ENCODE measurements around the gene RASGRF1. TPM values are rescaled to one million over a fixed set of nuclear protein-coding genes. Genes with fewer than 3 reads are reported as not detected.

RASGRF1 gene
- total RNA-seq, 1 experiment from 2014 or later: not detected

DNA sequence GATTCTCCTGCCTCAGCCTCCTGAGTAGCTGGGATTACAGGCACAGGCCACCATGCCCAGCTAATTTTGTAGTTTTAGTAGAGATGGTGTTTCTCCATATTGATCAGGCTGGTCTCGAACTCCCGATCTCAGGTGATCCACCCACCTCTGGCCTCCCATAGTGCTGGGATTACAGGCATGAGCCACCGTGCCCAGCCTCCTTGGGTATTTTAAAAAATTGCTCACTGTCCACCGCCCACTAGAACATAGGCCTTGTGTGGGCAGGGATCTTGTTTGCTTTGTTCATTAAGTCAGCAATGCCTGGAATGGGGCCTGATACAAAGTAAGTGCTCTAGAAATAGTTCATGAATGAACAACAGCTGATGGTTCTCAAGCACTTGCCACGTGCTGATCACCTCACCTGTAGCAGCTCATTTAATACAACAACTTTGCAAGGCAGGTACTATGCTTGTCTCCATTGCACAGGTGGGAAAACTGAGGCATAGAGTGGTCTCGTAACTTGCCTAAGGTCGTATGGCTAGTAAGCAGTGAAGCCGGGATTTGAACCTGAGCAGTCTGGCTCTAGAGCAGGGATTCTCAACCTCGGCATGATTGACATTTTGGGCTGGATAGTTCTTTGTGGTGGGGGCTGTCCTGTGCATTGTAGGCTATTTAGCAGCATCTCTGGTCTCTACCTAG lies 133.0 kb downstream of the RASGRF1 start:
- Histone ChIP-seq H3K4me2 (ENCODE audit: low read length) (no peak overlapping the region), H3K4me3 (ENCODE audit: low read length) (no peak overlapping the region), H2AFZ (ENCODE audit: low read length) (no peak overlapping the region), H3K9me3 (ENCODE audit: low read length) (no peaks in the 10 kb centered on the region), H3K9ac (ENCODE audit: low read length) (no peak overlapping the region), H3K79me2 (ENCODE audit: low read length) (no peaks in the 10 kb centered on the region), H3K9me2 (replicated peaks; ENCODE audit: low read length) (no peaks in the 10 kb centered on the region), H3K27ac (ENCODE audit: low read length) (no peak overlapping the region), H3K4me1 (ENCODE audit: insufficient read depth, low read length) (peaks cover 4% of the 10 kb centered on the region), H3K27me3 (ENCODE audit: low read length) (no peaks in the 10 kb centered on the region), H4K20me1 (ENCODE audit: low read length) (no peaks in the 10 kb centered on the region), H3K36me3 (ENCODE audit: low read depth, low read length) (no peaks in the 10 kb centered on the region), H3F3A (ENCODE audit: low read length, unreplicated experiment) (no peaks in the 10 kb centered on the region)
- ChIA-PET POLR2A (ENCODE audit: unreplicated experiment) (no interaction called here), CTCF (no interaction called here)
- no TSS peak for BruUV-seq (replicated peaks)
- intact Hi-C loops (cut with micrococcal nuclease): no loop called here
- ATAC-seq (no peak), DNase-seq (no peak)
- no peak for TF ChIP-seq EZH2 (IDR thresholded peaks at IDR 0.05; ENCODE audit: low read length, unreplicated experiment)
- TF ChIP-seq, protein P1, sequence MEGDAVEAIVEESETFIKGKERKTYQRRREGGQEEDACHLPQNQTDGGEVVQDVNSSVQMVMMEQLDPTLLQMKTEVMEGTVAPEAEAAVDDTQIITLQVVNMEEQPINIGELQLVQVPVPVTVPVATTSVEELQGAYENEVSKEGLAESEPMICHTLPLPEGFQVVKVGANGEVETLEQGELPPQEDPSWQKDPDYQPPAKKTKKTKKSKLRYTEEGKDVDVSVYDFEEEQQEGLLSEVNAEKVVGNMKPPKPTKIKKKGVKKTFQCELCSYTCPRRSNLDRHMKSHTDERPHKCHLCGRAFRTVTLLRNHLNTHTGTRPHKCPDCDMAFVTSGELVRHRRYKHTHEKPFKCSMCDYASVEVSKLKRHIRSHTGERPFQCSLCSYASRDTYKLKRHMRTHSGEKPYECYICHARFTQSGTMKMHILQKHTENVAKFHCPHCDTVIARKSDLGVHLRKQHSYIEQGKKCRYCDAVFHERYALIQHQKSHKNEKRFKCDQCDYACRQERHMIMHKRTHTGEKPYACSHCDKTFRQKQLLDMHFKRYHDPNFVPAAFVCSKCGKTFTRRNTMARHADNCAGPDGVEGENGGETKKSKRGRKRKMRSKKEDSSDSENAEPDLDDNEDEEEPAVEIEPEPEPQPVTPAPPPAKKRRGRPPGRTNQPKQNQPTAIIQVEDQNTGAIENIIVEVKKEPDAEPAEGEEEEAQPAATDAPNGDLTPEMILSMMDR (conservative IDR thresholded peaks at IDR 0.05; ENCODE audit: low read depth, low read length): no peak
- TF ChIP-seq EZH2phosphoT487 (IDR thresholded peaks at IDR 0.05; ENCODE audit: borderline replicate concordance, low read length): no peak

DNA sequence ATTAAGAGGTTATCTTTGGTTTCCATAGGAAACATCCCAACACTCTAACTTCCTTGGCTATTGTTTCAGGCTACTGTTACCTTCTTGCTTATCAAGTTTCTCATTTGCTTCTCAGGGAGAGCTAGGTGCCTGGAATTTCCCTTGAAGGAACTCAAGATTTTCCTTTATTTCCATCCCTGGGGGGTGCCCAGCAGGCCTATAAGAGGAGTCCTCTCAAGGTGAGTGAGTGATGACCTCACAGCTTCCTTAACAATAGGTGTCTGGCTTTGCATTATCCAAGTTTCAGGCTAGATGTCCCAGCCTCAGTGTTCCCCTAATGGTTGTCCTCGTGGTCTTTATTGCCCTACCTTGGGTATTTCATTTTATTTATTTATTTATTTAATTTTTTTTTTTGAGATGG lies 133.6 kb downstream of the RASGRF1 start:
- CTCF ChIA-PET: no interaction called here
- H3K4me2 ChIP-seq (ENCODE audit: low read length): no peak overlapping the region
- H3F3A ChIP-seq (ENCODE audit: low read length, unreplicated experiment): no peaks in the 10 kb centered on the region
- no peaks in the 10 kb centered on the region for H3K79me2 ChIP-seq (ENCODE audit: low read length)
- H3K27me3 ChIP-seq (ENCODE audit: low read length): no peaks in the 10 kb centered on the region
- TF ChIP-seq EZH2phosphoT487 (IDR thresholded peaks at IDR 0.05; ENCODE audit: borderline replicate concordance, low read length): no peak
- TF ChIP-seq, protein P1 (conservative IDR thresholded peaks at IDR 0.05; ENCODE audit: low read depth, low read length): no peak
- TF ChIP-seq EZH2 (IDR thresholded peaks at IDR 0.05; ENCODE audit: low read length, unreplicated experiment): no peak
- H3K9ac ChIP-seq (ENCODE audit: low read length): no peak overlapping the region
- ATAC-seq (no peak), DNase-seq (no peak)
- no peaks in the 10 kb centered on the region for H3K36me3 ChIP-seq (ENCODE audit: low read depth, low read length)
- no TSS peak for BruUV-seq (replicated peaks)
- H2AFZ ChIP-seq (ENCODE audit: low read length): no peak overlapping the region
- intact Hi-C loops (cut with micrococcal nuclease): no loop called here
- POLR2A ChIA-PET (ENCODE audit: unreplicated experiment): no interaction called here
- H3K4me3 ChIP-seq (ENCODE audit: low read length): no peak overlapping the region
- H4K20me1 ChIP-seq (ENCODE audit: low read length): no peaks in the 10 kb centered on the region
- no peak overlapping the region for H3K27ac ChIP-seq (ENCODE audit: low read length)
- no peaks in the 10 kb centered on the region for H3K9me3 ChIP-seq (ENCODE audit: low read length)
- H3K4me1 ChIP-seq (ENCODE audit: insufficient read depth, low read length): peaks cover 10% of the 10 kb centered on the region
- H3K9me2 ChIP-seq (replicated peaks; ENCODE audit: low read length): no peaks in the 10 kb centered on the region

DNA sequence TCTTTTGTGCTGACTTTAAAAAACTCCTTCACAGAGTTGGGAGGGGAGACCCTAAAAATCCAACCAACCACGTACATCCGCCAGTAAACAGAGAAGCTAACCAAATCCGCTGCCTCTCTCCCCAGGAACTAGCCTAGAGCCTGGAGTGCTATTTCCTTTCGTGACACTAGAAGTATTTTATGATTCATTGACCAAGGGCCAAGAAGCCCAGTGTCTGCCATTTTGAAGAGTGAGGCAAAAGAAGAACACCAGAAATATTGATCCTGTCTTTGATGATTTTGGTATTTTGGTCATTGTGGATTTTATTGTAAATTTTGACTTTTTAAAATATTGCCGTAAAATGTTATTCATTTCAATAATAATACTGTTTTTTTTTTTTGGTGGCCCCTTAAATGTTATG lies 135.2 kb downstream of the RASGRF1 start:
- peaks cover 26% of the 10 kb centered on the region for H3K4me1 ChIP-seq (ENCODE audit: insufficient read depth, low read length)
- H3K36me3 ChIP-seq (ENCODE audit: low read depth, low read length): no peaks in the 10 kb centered on the region
- no peak overlapping the region for H3K9ac ChIP-seq (ENCODE audit: low read length)
- no peaks in the 10 kb centered on the region for H3K27me3 ChIP-seq (ENCODE audit: low read length)
- intact Hi-C loops (cut with micrococcal nuclease): no loop called here
- no peak overlapping the region for H3K27ac ChIP-seq (ENCODE audit: low read length)
- CTCF ChIA-PET: no interaction called here
- H3K79me2 ChIP-seq (ENCODE audit: low read length): no peaks in the 10 kb centered on the region
- POLR2A ChIA-PET (ENCODE audit: unreplicated experiment): no interaction called here
- BruUV-seq (replicated peaks): no TSS peak
- H3K4me3 ChIP-seq (ENCODE audit: low read length): no peak overlapping the region
- H4K20me1 ChIP-seq (ENCODE audit: low read length): no peaks in the 10 kb centered on the region
- H2AFZ ChIP-seq (ENCODE audit: low read length): no peak overlapping the region
- DNase-seq (no peak), ATAC-seq (no peak)
- TF ChIP-seq EZH2phosphoT487 (IDR thresholded peaks at IDR 0.05; ENCODE audit: borderline replicate concordance, low read length) (no peak), EZH2 (IDR thresholded peaks at IDR 0.05; ENCODE audit: low read length, unreplicated experiment) (no peak)
- TF ChIP-seq, protein P1 (conservative IDR thresholded peaks at IDR 0.05; ENCODE audit: low read depth, low read length): no peak
- H3K9me2 ChIP-seq (replicated peaks; ENCODE audit: low read length): no peaks in the 10 kb centered on the region
- H3K4me2 ChIP-seq (ENCODE audit: low read length): no peak overlapping the region
- H3F3A ChIP-seq (ENCODE audit: low read length, unreplicated experiment): no peaks in the 10 kb centered on the region
- no peaks in the 10 kb centered on the region for H3K9me3 ChIP-seq (ENCODE audit: low read length)
